B cell (primary cell): Measurements from ENCODE around the gene NUP93. TPM values are rescaled to one million over a fixed set of nuclear protein-coding genes. Genes with fewer than 3 reads are reported as not detected.

Source experiments
- ATAC-seq: fragments of 200-7000 bp; cut with Tn5 transposase; one replicate; pipeline ENCODE4 v1.10.0; 2021; ENCODE audit warnings: low read depth, mild to moderate bottlenecking, moderate number of reproducible peaks, moderate library complexity
- CTCF ChIA-PET: fragments of 350-600 bp; sonication (Branson Sonifier 250); formaldehyde crosslinking; loops from one replicate; lab custom pipeline; 2021; ENCODE audit warnings: antibody characterized with exemption, inconsistent platforms; lab: Charles Lee
- POLR2A ChIA-PET: fragments of 350-600 bp; sonication (Branson Sonifier 250); formaldehyde crosslinking; loops from one replicate; lab custom pipeline; 2021; ENCODE audit warnings: antibody characterized with exemption; lab: Charles Lee
- DNase-seq: peaks from one replicate; pipeline ENCODE4 v3.0.0; 2013
- H2AFZ ChIP-seq: 2 replicates; pipeline ENCODE4 v1.6.1; 2012; ENCODE audit warnings: mild to moderate bottlenecking, low read depth, low read length; ENCODE audit not compliant: insufficient read depth, poor library complexity, severe bottlenecking
- H3K27ac ChIP-seq, 2 donors: 1 replicate in 1 of 2; 2 replicates in 1 of 2; pipeline ENCODE4 v1.5.1; 2012 to 2013; ENCODE audit warnings: low read length in 2 of 2, mild to moderate bottlenecking in 2 of 2, moderate library complexity in 1 of 2
- H3K27me3 ChIP-seq, 4 experiments: fragments of 200-600 bp in 1 of 4; sonication (generic) in 1 of 4; replicated peaks in 1 of 4; 1 replicate in 2 of 4; 2 replicates in 2 of 4; pipeline versions ENCODE4 v1.6.1 to v1.7.0; 2013 to 2016; ENCODE audit warnings: low read length in 3 of 4, mild to moderate bottlenecking in 2 of 4, mixed read lengths in 1 of 4, moderate library complexity in 1 of 4; ENCODE audit not compliant: insufficient read depth in 4 of 4, control insufficient read depth in 3 of 4; ENCODE audit errors: control extremely low read depth in 1 of 4
- H3K36me3 ChIP-seq, 2 experiments: replicated peaks in 1 of 2; 1 replicate in 1 of 2; 2 replicates in 1 of 2; pipeline versions ENCODE4 v1.6.1 to v1.7.1; 2013; ENCODE audit warnings: low read length in 1 of 2; ENCODE audit not compliant: insufficient read depth in 2 of 2, control insufficient read depth in 1 of 2; ENCODE audit errors: control extremely low read depth in 1 of 2, extremely low read depth in 1 of 2
- H3K4me1 ChIP-seq, 2 donors: fragments of 200-600 bp in 1 of 2; sonication (generic) in 1 of 2; 1 replicate in 1 of 2; 2 replicates in 1 of 2; pipeline versions ENCODE4 v1.5.1 to v1.6.1; 2013 to 2017; ENCODE audit warnings: low read length in 2 of 2; ENCODE audit not compliant: control insufficient read depth in 2 of 2, insufficient read depth in 2 of 2
- H3K4me2 ChIP-seq: replicated peaks from 2 replicates; pipeline ENCODE3; 2012; ENCODE audit warnings: mild to moderate bottlenecking, low read depth, low read length; ENCODE audit not compliant: poor library complexity, severe bottlenecking
- H3K4me3 ChIP-seq, 5 experiments: fragments of 200-600 bp in 1 of 5; sonication (generic) in 1 of 5; 1 replicate in 3 of 5; 2 replicates in 2 of 5; pipeline versions ENCODE4 v1.5.1 to v1.7.0; 2011 to 2016; ENCODE audit warnings: low read length in 4 of 5, mild to moderate bottlenecking in 4 of 5, low read depth in 2 of 5, control low read depth in 1 of 5, moderate library complexity in 1 of 5; ENCODE audit not compliant: insufficient read depth in 1 of 5; ENCODE audit errors: control extremely low read depth in 1 of 5, extremely low read depth in 1 of 5
- H3K79me2 ChIP-seq: fragments of 200-600 bp; sonication (generic); one replicate; pipeline ENCODE4 v1.6.0; 2016; ENCODE audit warnings: low read length; ENCODE audit not compliant: control insufficient read depth, insufficient read depth
- H3K9ac ChIP-seq: fragments of 200-600 bp; sonication (generic); 2 replicates; pipeline ENCODE4 v1.6.1; 2017; ENCODE audit warnings: mild to moderate bottlenecking, low read length, moderate library complexity
- H3K9me3 ChIP-seq, 3 donors: one replicate each; pipeline versions ENCODE4 v1.6.1 to v1.7.1; 2013; ENCODE audit warnings: low read length in 2 of 3; ENCODE audit not compliant: control insufficient read depth in 2 of 3, insufficient read depth in 1 of 3; ENCODE audit errors: control extremely low read depth in 1 of 3
- H4K20me1 ChIP-seq: 2 replicates; pipeline ENCODE4 v1.6.0; 2012; ENCODE audit warnings: mild to moderate bottlenecking, low read length; ENCODE audit not compliant: insufficient read depth, control insufficient read depth, poor library complexity, severe bottlenecking
- H3K27ac Mint-ChIP-seq: one replicate; pipeline ENCODE4 v1.8.0; 2021; ENCODE audit warnings: mixed read lengths
- H3K27me3 Mint-ChIP-seq: one replicate; pipeline ENCODE4 v1.8.0; 2021; ENCODE audit warnings: mixed read lengths
- H3K4me1 Mint-ChIP-seq: one replicate; pipeline ENCODE4 v1.8.0; 2021; ENCODE audit warnings: mixed read lengths
- H3K4me3 Mint-ChIP-seq: one replicate; pipeline ENCODE4 v1.8.0; 2021; ENCODE audit warnings: mixed read lengths
- H3K9me3 Mint-ChIP-seq: one replicate; pipeline ENCODE4 v1.8.0; 2022; ENCODE audit warnings: mixed read lengths; ENCODE audit not compliant: insufficient read depth
- EZH2 ChIP-seq: IDR thresholded peaks from 2 replicates; pipeline ENCODE4 v1.6.1; 2012; ENCODE audit warnings: borderline replicate concordance, low read depth, mild to moderate bottlenecking, moderate library complexity, low read length; ENCODE audit not compliant: insufficient read depth, poor library complexity, severe bottlenecking
- WGBS: methylation state at CpG from one replicate; pipeline ENCODE4 v1.1.5; 2013; ENCODE audit warnings: missing lambda C conversion rate; ENCODE audit not compliant: insufficient coverage; 5-methylcytosine and 5-hydroxymethylcytosine counted together
- intact Hi-C: fragments of 100-400 bp; cut with micrococcal nuclease; formaldehyde crosslinking; loops from one replicate; pipeline ENCODE4 v1.10.0; 2022
- polyA plus RNA-seq: library from polyadenylated mRNA; depleted of rRNA; stranded (reverse); fragments of >200 nt; gene quantifications from 2 replicates; pipeline ENCODE4 v1.2.3, GENCODE V29; 2012
- total RNA-seq, 2 donors: library from RNA; stranded (reverse); fragments of 120-200 nt in 1 of 2; gene quantifications; 1 replicate in 1 of 2; 2 replicates in 1 of 2; pipeline versions ENCODE4 v1.2.3 to v1.2.4, GENCODE V29; 2013 to 2022
- TF ChIP-seq, protein P1 (sequence below): fragments of 200-600 bp; IDR thresholded peaks from one replicate; pipeline ENCODE4 v1.8.0; 2022; ENCODE audit warnings: antibody characterized with exemption, mild to moderate bottlenecking

Gene NUP93
- total and polyA plus RNA-seq, 2 donors (not counting 1 experiment from before 2014, with no cell fraction given) = 23.6 to 64.6 TPM

DNA sequence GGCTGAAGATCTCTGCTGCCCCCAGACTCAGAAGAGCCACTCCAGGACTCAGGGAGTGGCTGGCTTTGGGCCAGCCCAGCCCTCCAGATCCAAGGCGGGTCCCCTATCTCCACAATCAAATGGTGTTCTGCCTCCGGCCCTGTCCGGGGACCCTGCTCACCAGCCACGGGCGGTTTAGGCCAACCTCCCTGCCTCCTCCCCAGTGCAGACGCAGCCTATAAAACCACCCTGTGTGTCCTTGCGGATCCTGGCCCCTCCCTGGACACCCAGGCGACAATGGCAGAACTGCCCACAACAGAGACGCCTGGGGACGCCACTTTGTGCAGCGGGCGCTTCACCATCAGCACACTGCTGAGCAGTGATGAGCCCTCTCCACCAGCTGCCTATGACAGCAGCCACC, 135.0 kb downstream of the NUP93 start, which contains the start of gene SLC12A3:
TSS of gene SLC12A3 (plus strand) at position 248 of the 400 bp plus-strand sequence. CDS start at position 277, 29 bp downstream.
- Histone ChIP-seq H3K27ac (no peak within 1 kb of the TSS), H3K9me3 (no peaks in the 10 kb centered on the region), H3K4me2 (no peak within 1 kb of the TSS), H4K20me1 (no peaks in the 10 kb centered on the region), H3K79me2 (peaks cover 23% of the 10 kb centered on the region), H3K4me1 (peaks cover 27 to 65% of the 10 kb centered on the region in 2 donors), H3K27me3 (no peaks in the 10 kb centered on the region), H3K9ac (no peak within 1 kb of the TSS), H3K36me3 (no peaks in the 10 kb centered on the region), H2AFZ (no peak within 1 kb of the TSS), H3K4me3 (no peak within 1 kb of the TSS)
- ChIA-PET CTCF (interaction anchor here (3.2 to 7.4 kb wide), 3 partner anchors 69 to 100 kb away, joined by 26 to 140 read pairs (median 118); partner anchors contain the start of gene HERPUD1), POLR2A (interaction anchor here (0.6 kb wide), 1 partner anchor 228 kb away, joined by 7 read pairs; no protein-coding TSS in a partner anchor)
- no peak for TF ChIP-seq EZH2
- TF ChIP-seq, protein P1, sequence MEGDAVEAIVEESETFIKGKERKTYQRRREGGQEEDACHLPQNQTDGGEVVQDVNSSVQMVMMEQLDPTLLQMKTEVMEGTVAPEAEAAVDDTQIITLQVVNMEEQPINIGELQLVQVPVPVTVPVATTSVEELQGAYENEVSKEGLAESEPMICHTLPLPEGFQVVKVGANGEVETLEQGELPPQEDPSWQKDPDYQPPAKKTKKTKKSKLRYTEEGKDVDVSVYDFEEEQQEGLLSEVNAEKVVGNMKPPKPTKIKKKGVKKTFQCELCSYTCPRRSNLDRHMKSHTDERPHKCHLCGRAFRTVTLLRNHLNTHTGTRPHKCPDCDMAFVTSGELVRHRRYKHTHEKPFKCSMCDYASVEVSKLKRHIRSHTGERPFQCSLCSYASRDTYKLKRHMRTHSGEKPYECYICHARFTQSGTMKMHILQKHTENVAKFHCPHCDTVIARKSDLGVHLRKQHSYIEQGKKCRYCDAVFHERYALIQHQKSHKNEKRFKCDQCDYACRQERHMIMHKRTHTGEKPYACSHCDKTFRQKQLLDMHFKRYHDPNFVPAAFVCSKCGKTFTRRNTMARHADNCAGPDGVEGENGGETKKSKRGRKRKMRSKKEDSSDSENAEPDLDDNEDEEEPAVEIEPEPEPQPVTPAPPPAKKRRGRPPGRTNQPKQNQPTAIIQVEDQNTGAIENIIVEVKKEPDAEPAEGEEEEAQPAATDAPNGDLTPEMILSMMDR = no peak
- H3K27me3 Mint-ChIP-seq = no peaks in the 10 kb centered on the region
- ATAC-seq = no peak
- DNase-seq = no peak
- no peak within 1 kb of the TSS for H3K4me3 Mint-ChIP-seq
- intact Hi-C loops = loop anchor here (5.0 kb wide), 2 partner anchors 47 to 302 kb away; no protein-coding TSS in a partner anchor
- 91% methylated on average over 12 of the region's 12 CpGs for WGBS
- H3K9me3 Mint-ChIP-seq = no peaks in the 10 kb centered on the region
- peaks cover 42% of the 10 kb centered on the region for H3K4me1 Mint-ChIP-seq
- H3K27ac Mint-ChIP-seq = no peak within 1 kb of the TSS

DNA sequence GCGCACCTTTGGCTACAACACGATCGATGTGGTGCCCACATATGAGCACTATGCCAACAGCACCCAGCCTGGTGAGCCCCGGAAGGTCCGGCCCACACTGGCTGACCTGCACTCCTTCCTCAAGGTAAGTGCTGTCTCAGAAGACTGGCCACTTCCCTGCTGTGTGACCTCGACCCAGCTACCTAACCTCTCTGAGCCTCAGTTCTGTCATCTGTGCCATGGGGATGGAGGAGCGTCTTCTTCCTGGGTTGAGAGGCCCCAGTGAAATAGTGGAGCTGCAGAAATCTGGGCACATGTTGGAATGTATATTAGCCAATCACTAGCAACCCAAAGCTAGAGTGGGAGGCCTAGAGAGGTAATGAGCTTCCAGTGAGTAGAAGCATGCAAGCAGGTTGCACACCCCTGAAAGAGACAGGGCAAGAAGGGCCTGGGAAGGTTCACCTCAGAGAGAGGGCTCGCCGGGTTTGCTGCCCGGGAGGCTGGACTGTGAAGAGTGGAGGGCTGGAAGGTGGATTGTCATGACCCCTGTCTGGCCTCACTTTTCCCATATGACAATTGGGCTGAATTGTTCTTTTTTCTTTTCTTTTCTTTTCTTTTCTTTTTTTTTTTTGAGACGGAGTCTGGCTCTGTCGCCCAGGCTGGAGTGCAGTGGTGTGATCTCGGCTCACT, 135.6 kb downstream of the NUP93 start:
- no peak overlapping the region for H3K27ac ChIP-seq
- H3K4me1 ChIP-seq = peaks cover 27 to 65% of the 10 kb centered on the region in 2 donors
- CTCF ChIA-PET = interaction anchor here (1.3 to 7.4 kb wide), 11 partner anchors 10 to 180 kb away, joined by 4 to 140 read pairs (median 15); partner anchors contain the start of gene HERPUD1
- WGBS = 95% methylated on average over 7 of the region's 13 CpGs
- Mint-ChIP-seq H3K27ac (no peak overlapping the region), H3K27me3 (no peaks in the 10 kb centered on the region), H3K9me3 (no peaks in the 10 kb centered on the region), H3K4me3 (no peak overlapping the region), H3K4me1 (peaks cover 42% of the 10 kb centered on the region)
- no peak for TF ChIP-seq EZH2
- TF ChIP-seq, protein P1 = no peak
- DNase-seq = no peak
- ATAC-seq = no peak
- intact Hi-C loops = loop anchor here (5.0 kb wide), 2 partner anchors 47 to 302 kb away; no protein-coding TSS in a partner anchor
- POLR2A ChIA-PET = interaction anchor here (2.4 to 6.4 kb wide), 2 partner anchors 67 to 76 kb away, joined by 5 to 68 read pairs; partner anchors contain the start of gene HERPUD1
- no peaks in the 10 kb centered on the region for H3K9me3 ChIP-seq
- H3K27me3 ChIP-seq = no peaks in the 10 kb centered on the region
- H3K79me2 ChIP-seq = peaks cover 23% of the 10 kb centered on the region
- no peaks in the 10 kb centered on the region for H3K36me3 ChIP-seq
- H3K9ac ChIP-seq = no peak overlapping the region
- no peak overlapping the region for H2AFZ ChIP-seq
- H3K4me3 ChIP-seq = no peak overlapping the region
- H3K4me2 ChIP-seq = no peak overlapping the region
- H4K20me1 ChIP-seq = no peaks in the 10 kb centered on the region
